LNCaP clone FGC (cell line): ENCODE measurements around the gene FHL3.

Source experiments
- DNase-seq: peaks from one replicate; pipeline ENCODE4 v3.0.0-alpha.2; 2011; ENCODE audit warnings: low read depth
- H3K4me3 ChIP-seq: 2 replicates; pipeline ENCODE4 v1.5.1; 2011; ENCODE audit warnings: mild to moderate bottlenecking, low read depth, low read length, control low read depth
- TF ChIP-seq, protein P1 (sequence below): IDR thresholded peaks from 2 replicates; pipeline ENCODE4 v1.5.1; 2012; ENCODE audit warnings: mild to moderate bottlenecking; ENCODE audit not compliant: control insufficient read depth, insufficient read depth; ENCODE audit errors: extremely low read depth

Gene FHL3

DNA sequence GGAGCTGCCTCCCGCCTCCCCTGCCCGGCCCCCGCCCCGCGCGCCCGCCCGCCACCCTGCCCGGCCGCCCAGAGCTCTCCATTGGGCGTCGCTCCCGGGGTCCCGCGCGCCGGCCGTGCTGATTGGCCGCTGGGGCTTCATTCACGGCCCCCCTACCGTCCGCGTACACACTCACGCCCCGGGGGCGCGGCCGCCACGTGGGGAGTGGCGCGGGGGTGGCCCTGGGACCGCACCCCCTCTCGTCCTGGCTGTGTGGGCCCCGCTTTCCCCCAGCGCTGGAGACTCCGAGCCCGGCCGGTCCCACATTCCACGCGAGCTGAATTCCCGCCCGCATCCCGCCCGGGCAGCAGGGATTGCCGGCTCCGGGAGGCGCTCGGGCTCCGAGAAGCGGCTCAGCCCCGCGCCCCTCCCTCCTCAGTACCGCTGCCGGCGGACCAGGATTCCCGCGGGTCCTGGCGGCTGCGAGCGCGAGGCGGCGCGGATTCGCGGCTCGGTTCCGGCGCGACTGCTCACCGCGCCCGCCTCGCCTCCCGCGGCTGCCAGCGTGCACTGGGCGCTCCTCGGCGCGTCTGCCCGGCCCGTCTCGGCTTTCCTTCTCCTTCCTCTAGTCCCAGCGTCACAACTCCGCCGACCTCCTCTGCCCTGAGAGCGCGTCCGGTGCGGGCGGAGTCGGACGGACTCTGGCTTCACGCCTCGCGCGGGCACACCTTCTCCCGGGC is 41.7 kb upstream of the FHL3 start:
- H3K4me3 ChIP-seq, result peak overlapping the region; percentile 45
- TF ChIP-seq, protein P1, sequence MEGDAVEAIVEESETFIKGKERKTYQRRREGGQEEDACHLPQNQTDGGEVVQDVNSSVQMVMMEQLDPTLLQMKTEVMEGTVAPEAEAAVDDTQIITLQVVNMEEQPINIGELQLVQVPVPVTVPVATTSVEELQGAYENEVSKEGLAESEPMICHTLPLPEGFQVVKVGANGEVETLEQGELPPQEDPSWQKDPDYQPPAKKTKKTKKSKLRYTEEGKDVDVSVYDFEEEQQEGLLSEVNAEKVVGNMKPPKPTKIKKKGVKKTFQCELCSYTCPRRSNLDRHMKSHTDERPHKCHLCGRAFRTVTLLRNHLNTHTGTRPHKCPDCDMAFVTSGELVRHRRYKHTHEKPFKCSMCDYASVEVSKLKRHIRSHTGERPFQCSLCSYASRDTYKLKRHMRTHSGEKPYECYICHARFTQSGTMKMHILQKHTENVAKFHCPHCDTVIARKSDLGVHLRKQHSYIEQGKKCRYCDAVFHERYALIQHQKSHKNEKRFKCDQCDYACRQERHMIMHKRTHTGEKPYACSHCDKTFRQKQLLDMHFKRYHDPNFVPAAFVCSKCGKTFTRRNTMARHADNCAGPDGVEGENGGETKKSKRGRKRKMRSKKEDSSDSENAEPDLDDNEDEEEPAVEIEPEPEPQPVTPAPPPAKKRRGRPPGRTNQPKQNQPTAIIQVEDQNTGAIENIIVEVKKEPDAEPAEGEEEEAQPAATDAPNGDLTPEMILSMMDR, result peak; percentile 24; the same call in 1 of the 2 replicates
- DNase-seq, result no peak

DNA sequence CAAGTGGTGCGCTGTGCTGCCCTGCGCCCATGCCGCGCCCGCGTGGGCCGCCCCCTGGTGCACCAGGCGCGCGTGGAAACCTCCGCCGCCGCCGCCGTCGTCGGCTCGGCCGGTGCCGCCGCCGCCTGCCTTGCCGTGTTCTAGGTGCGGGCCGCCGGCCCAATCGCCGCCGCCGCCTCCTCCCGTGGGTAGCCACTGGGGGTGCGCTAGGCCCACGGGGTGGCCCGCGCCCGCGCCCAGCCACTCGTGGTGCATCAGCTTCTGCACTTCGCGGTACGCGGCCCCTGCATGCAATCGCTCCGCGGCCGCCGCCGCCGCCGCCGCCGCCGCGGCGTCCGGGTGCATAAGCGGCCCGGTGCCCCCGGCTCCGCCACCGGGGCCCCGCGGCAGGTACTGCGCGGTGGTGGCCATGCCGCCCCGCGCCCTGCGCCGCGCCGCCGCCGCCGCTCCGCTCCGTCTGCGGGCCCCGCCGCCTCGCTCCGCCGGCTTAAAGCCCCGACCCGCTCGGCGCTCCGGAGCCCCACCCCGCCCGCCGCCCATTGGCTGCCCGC is 41.1 kb upstream of the FHL3 start, which contains the start of gene POU3F1:
TSS of gene POU3F1 (minus strand) at position 461 of the 551 bp plus-strand sequence. CDS start at position 411, 50 bp downstream.
- H3K4me3 ChIP-seq, result peak within 1 kb of the TSS; percentile 45
- DNase-seq, result no peak
- TF ChIP-seq, protein P1, result no peak

DNA sequence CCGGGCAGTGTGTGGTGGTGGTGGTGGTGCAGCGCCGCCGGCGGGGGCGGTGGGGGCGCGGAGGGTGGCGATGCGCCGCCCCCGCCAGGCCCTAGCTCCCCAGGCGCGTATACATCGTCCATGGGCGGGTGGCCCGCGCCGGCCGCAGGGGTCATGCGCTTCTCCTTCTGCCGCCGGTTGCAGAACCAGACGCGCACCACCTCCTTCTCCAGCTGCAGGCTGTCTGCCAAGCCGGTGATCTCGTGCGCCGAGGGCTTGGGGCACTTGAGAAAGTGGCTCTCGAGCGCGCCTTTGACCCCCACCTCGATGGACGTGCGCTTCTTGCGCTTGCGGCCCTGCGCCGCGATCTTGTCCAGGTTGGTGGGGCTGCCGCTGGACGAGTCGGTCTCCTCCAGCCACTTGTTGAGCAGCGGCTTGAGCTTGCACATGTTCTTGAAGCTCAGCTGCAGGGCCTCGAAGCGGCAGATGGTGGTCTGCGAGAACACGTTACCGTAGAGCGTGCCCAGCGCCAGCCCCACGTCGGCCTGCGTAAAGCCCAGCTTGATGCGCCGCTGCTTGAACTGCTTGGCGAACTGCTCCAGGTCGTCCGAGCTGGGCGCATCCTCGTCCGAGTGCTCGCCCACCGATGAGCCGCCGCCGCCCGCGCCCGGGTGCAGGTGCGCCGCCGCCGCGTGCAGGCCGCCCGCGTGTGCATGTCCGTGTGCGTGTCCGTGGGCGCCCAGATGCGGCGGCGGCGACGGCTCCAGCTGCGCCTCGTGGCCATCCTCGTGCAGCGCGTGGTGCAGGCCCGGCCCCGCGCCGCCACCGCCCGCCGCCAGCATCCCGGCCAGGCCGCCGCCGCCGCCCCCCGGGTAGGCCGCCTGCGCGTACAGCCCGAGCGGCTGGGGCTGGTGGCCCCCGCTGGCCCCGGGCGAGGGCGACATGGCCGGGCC is 40.4 kb upstream of the FHL3 start:
- TF ChIP-seq, protein P1, result no peak
- no peak for DNase-seq
- H3K4me3 ChIP-seq, result no peak overlapping the region

DNA sequence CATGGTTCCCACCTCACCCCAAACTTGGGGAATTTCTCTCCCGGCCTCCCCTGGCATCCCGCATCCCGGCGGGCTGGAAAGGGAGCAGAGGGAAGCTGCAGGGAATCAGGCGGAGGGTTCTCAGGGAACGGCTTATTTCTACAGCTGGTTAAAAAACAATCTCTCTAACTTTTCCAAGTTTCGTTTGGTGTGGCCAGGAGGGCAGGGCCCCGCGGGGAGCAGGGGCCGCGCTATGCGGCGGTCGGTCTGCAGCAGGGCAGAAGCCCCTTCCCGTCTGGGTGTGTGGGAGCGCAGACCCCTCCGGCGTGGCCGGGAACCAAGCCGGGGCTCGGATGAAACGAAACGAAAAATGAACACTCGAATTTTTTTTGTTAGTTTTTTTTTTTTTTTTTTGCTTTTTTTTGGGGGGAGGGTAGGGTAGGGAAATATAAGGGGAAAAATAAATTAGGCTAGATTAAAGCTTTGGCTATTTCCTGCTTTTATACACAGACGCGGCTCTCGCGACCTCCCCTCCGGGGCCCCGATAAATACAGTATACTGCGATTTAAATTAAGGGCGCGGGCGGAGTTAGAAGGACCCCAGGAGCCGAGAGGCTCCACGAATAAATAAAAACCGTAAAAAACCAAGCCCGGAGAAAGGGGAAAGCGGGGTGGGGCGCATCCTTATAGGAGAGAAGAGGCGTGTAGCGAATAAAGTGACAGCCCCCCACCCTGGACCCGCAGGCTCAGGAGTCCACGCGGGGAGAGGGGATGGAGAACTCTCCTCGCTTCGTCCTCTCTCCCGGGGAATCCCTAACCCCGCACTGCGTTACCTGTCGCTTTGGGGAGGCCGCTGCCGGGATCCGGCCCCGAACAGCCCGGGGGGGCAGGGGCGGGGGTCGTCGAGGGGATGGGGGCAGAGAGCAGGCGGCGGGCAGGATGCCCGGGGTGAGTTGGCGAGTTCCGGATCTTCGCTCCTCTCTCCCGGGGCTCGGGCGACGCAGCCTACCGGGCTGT is 39.2 kb upstream of the FHL3 start:
- H3K4me3 ChIP-seq, result no peak overlapping the region
- TF ChIP-seq, protein P1, result no peak
- DNase-seq, result no peak

DNA sequence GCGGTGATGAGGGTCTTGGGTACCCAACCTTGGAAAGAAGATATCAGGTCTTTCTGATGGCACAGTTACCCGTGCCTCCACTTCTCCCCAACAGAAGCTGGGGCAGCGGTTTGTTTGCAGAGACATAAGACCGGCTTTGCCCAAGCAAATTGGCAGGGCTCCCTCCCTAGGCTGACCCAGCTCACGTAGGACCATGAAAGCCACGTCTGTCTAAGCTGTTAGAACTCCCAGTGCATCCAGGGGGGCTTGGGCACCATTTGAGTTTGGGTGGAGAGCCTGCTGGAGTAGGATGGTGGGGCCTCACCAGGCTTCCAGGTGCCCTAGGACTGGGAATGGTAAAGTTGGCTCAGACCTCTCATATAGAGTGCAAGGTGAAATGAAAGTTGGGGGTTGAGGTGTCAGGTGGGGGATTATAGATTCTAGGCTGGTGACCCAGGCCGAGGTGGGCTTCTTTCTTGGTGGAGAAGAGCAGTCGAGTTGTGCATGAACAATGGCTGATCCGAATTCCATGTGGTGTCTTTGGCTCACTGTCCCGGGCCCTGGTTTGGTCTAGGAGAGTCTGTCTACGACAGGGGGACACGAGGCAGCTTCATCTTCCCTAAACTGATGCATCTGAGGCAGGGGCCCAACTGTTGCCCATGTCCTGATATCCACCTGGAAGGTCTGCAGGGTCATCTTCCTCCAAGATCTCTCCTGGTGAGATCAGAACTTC is 37.9 kb upstream of the FHL3 start:
- TF ChIP-seq, protein P1, result no peak
- no peak overlapping the region for H3K4me3 ChIP-seq
- DNase-seq, result no peak
